ENCODE data around the gene SIAH2.

SIAH2 gene

GRCh38 chr3:150722267-150722666 lies 40.7 kb downstream of the SIAH2 start:
- H3K27me3 ChIP-seq (ENCODE audit: control insufficient read depth, insufficient read depth, low read length) = no peaks in the 10 kb centered on the region
- no peaks in the 10 kb centered on the region for H3K4me1 ChIP-seq (ENCODE audit: control insufficient read depth, insufficient read depth, low read length)
- H3K4me3 ChIP-seq (ENCODE audit: low read depth, low read length) = no peak overlapping the region
- H3K9ac ChIP-seq (ENCODE audit: low read depth, low read length) = no peak overlapping the region
- H3K9me3 ChIP-seq (ENCODE audit: control insufficient read depth, insufficient read depth, low read length) = no peaks in the 10 kb centered on the region
- H3K36me3 ChIP-seq (ENCODE audit: control insufficient read depth, insufficient read depth, low read length) = no peaks in the 10 kb centered on the region

GRCh38 chr3:150721285-150722130 lies 41.5 kb downstream of the SIAH2 start:
- H3K27me3 ChIP-seq (ENCODE audit: control insufficient read depth, insufficient read depth, low read length) = no peaks in the 10 kb centered on the region
- H3K9ac ChIP-seq (ENCODE audit: low read depth, low read length) = no peak overlapping the region
- no peaks in the 10 kb centered on the region for H3K9me3 ChIP-seq (ENCODE audit: control insufficient read depth, insufficient read depth, low read length)
- H3K4me1 ChIP-seq (ENCODE audit: control insufficient read depth, insufficient read depth, low read length) = no peaks in the 10 kb centered on the region
- H3K36me3 ChIP-seq (ENCODE audit: control insufficient read depth, insufficient read depth, low read length) = no peaks in the 10 kb centered on the region
- H3K4me3 ChIP-seq (ENCODE audit: low read depth, low read length) = no peak overlapping the region

- Histone ChIP-seq H3K4me3 (ENCODE audit: low read depth, low read length) (no peak overlapping the region), H3K27me3 (ENCODE audit: control insufficient read depth, insufficient read depth, low read length) (no peaks in the 10 kb centered on the region), H3K36me3 (ENCODE audit: control insufficient read depth, insufficient read depth, low read length) (no peaks in the 10 kb centered on the region), H3K4me1 (ENCODE audit: control insufficient read depth, insufficient read depth, low read length) (no peaks in the 10 kb centered on the region), H3K9ac (ENCODE audit: low read depth, low read length) (no peak overlapping the region), H3K9me3 (ENCODE audit: control insufficient read depth, insufficient read depth, low read length) (no peaks in the 10 kb centered on the region)
Measured at GRCh38 chr3:150720444-150720843, 42.5 kb downstream of the SIAH2 start.

GRCh38 chr3:150710097-150710496 lies 52.9 kb downstream of the SIAH2 start:
- Histone ChIP-seq H3K27me3 (ENCODE audit: control insufficient read depth, insufficient read depth, low read length) (no peaks in the 10 kb centered on the region), H3K4me3 (ENCODE audit: low read depth, low read length) (no peak overlapping the region), H3K9ac (ENCODE audit: low read depth, low read length) (no peak overlapping the region), H3K4me1 (ENCODE audit: control insufficient read depth, insufficient read depth, low read length) (no peaks in the 10 kb centered on the region), H3K36me3 (ENCODE audit: control insufficient read depth, insufficient read depth, low read length) (peaks cover 2% of the 10 kb centered on the region), H3K9me3 (ENCODE audit: control insufficient read depth, insufficient read depth, low read length) (no peaks in the 10 kb centered on the region)

- H3K9ac ChIP-seq (ENCODE audit: low read depth, low read length) = peak within 1 kb of the TSS; percentile 70
Measured at GRCh38 chr3:150703756-150704344, 59.1 kb downstream of the SIAH2 start, which contains the start of gene ERICH6. ERICH6 (minus strand) TSS chr3:150703920; CDS start chr3:150703898, 22 bp downstream.

GRCh38 chr3:150703299-150703755 lies 59.6 kb downstream of the SIAH2 start:
- Histone ChIP-seq H3K36me3 (ENCODE audit: control insufficient read depth, insufficient read depth, low read length) (no peaks in the 10 kb centered on the region), H3K4me1 (ENCODE audit: control insufficient read depth, insufficient read depth, low read length) (no peaks in the 10 kb centered on the region), H3K9me3 (ENCODE audit: control insufficient read depth, insufficient read depth, low read length) (no peaks in the 10 kb centered on the region), H3K4me3 (ENCODE audit: low read depth, low read length) (peak overlapping the region; percentile 84), H3K9ac (ENCODE audit: low read depth, low read length) (peak overlapping the region; percentile 70), H3K27me3 (ENCODE audit: control insufficient read depth, insufficient read depth, low read length) (no peaks in the 10 kb centered on the region)

More at GRCh38 chr3:150703756-150704344, 59.1 kb downstream of the SIAH2 start, which contains the start of gene ERICH6:
- Histone ChIP-seq H3K9me3 (ENCODE audit: control insufficient read depth, insufficient read depth, low read length) (no peaks in the 10 kb centered on the region), H3K4me1 (ENCODE audit: control insufficient read depth, insufficient read depth, low read length) (no peaks in the 10 kb centered on the region), H3K36me3 (ENCODE audit: control insufficient read depth, insufficient read depth, low read length) (no peaks in the 10 kb centered on the region), H3K27me3 (ENCODE audit: control insufficient read depth, insufficient read depth, low read length) (no peaks in the 10 kb centered on the region), H3K4me3 (ENCODE audit: low read depth, low read length) (peak within 1 kb of the TSS; percentile 84)

GRCh38 chr3:150699068-150699639 lies 63.8 kb downstream of the SIAH2 start:
- H3K4me3 ChIP-seq (ENCODE audit: low read depth, low read length) = no peak overlapping the region
- H3K9ac ChIP-seq (ENCODE audit: low read depth, low read length) = no peak overlapping the region

GRCh38 chr3:150697646-150698045 lies 65.3 kb downstream of the SIAH2 start:
- Histone ChIP-seq H3K9me3 (ENCODE audit: control insufficient read depth, insufficient read depth, low read length) (no peaks in the 10 kb centered on the region), H3K4me1 (ENCODE audit: control insufficient read depth, insufficient read depth, low read length) (no peaks in the 10 kb centered on the region), H3K36me3 (ENCODE audit: control insufficient read depth, insufficient read depth, low read length) (no peaks in the 10 kb centered on the region), H3K4me3 (ENCODE audit: low read depth, low read length) (no peak overlapping the region), H3K9ac (ENCODE audit: low read depth, low read length) (no peak overlapping the region), H3K27me3 (ENCODE audit: control insufficient read depth, insufficient read depth, low read length) (no peaks in the 10 kb centered on the region)

More at GRCh38 chr3:150699068-150699639, 63.8 kb downstream of the SIAH2 start:
- H3K9me3 ChIP-seq (ENCODE audit: control insufficient read depth, insufficient read depth, low read length) = no peaks in the 10 kb centered on the region
- no peaks in the 10 kb centered on the region for H3K4me1 ChIP-seq (ENCODE audit: control insufficient read depth, insufficient read depth, low read length)
- no peaks in the 10 kb centered on the region for H3K36me3 ChIP-seq (ENCODE audit: control insufficient read depth, insufficient read depth, low read length)
- no peaks in the 10 kb centered on the region for H3K27me3 ChIP-seq (ENCODE audit: control insufficient read depth, insufficient read depth, low read length)

GRCh38 chr3:150691414-150692040 lies 71.4 kb downstream of the SIAH2 start:
- H3K36me3 ChIP-seq (ENCODE audit: control insufficient read depth, insufficient read depth, low read length) = no peaks in the 10 kb centered on the region
- no peak overlapping the region for H3K4me3 ChIP-seq (ENCODE audit: low read depth, low read length)
- no peaks in the 10 kb centered on the region for H3K27me3 ChIP-seq (ENCODE audit: control insufficient read depth, insufficient read depth, low read length)
- no peaks in the 10 kb centered on the region for H3K4me1 ChIP-seq (ENCODE audit: control insufficient read depth, insufficient read depth, low read length)
- H3K9ac ChIP-seq (ENCODE audit: low read depth, low read length) = no peak overlapping the region
- no peaks in the 10 kb centered on the region for H3K9me3 ChIP-seq (ENCODE audit: control insufficient read depth, insufficient read depth, low read length)

Measured in iPS-15b (cell line).